Fibroblast of the aortic adventitia (primary cell): Measurements from ENCODE around the gene TSFM. TPM values are rescaled to one million over a fixed set of nuclear protein-coding genes. Genes with fewer than 3 reads are reported as not detected.

Source experiments
- DNase-seq: peaks from one replicate; pipeline ENCODE4 v3.0.0-alpha.2; 2010; ENCODE audit warnings: low read depth
- H3K4me3 ChIP-seq: 2 replicates; pipeline ENCODE4 v1.5.1; 2011; ENCODE audit warnings: low read depth, mild to moderate bottlenecking, control low read depth, low read length, moderate library complexity
- small RNA-seq: library from RNA; depleted of rRNA; stranded (forward); fragments of <200 nt; gene quantifications from one replicate; pipeline ENCODE3, GENCODE V24; 2012
- total RNA-seq: library from RNA; depleted of rRNA; stranded (reverse); fragments of >200 nt; gene quantifications from 2 replicates; pipeline ENCODE4 v1.2.3, GENCODE V29; 2012; ENCODE audit warnings: low replicate concordance
- TF ChIP-seq, protein P1 (sequence below): IDR thresholded peaks from 2 replicates; pipeline ENCODE4 v1.5.1; 2011; ENCODE audit warnings: mild to moderate bottlenecking, low read length, control low read depth, inconsistent platforms; ENCODE audit not compliant: insufficient read depth

Gene TSFM
- total RNA-seq, 1 donor, result 19.9 TPM

DNA sequence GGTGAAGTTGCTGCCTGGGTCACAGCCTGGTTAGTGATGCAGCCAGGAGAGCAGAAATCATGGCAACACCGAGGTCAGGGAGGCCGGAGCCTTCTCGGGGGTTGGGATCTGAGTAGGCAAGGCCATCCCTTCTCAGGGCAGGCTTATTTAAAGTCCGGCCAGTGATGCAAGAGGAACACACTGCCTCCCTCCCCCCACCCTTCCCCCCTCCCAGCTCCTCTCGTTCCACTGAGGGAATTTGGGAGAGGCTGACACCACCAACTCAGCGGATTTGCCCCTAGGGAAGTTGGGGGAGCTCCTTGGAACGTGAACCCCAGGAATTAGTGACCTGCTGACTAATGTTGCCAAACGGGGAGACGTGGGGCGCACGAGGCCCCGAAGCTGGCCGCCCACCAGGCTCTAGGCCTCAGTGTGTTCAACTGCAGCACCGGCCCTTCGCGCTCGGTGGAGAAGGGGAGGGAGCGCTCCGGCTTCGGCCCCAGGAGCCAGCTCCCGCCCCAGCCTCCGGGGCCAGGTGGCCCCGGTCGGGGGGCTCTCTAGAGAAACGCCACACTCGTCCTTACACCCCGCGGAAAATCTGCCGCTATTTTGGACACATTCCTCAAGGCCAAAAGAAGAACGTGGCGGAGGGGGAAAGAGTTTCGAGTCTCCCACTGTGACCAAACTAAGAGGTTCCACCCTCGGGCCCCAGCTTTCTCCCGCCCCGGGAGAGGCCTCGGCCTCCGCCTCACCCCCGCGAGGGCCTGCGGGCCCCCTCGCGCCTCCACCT is 62.3 kb downstream of the TSFM start:
- peak overlapping the region; percentile 95 for H3K4me3 ChIP-seq
- peak; percentile 93 for DNase-seq
- TF ChIP-seq, protein P1, sequence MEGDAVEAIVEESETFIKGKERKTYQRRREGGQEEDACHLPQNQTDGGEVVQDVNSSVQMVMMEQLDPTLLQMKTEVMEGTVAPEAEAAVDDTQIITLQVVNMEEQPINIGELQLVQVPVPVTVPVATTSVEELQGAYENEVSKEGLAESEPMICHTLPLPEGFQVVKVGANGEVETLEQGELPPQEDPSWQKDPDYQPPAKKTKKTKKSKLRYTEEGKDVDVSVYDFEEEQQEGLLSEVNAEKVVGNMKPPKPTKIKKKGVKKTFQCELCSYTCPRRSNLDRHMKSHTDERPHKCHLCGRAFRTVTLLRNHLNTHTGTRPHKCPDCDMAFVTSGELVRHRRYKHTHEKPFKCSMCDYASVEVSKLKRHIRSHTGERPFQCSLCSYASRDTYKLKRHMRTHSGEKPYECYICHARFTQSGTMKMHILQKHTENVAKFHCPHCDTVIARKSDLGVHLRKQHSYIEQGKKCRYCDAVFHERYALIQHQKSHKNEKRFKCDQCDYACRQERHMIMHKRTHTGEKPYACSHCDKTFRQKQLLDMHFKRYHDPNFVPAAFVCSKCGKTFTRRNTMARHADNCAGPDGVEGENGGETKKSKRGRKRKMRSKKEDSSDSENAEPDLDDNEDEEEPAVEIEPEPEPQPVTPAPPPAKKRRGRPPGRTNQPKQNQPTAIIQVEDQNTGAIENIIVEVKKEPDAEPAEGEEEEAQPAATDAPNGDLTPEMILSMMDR, result no peak

DNA sequence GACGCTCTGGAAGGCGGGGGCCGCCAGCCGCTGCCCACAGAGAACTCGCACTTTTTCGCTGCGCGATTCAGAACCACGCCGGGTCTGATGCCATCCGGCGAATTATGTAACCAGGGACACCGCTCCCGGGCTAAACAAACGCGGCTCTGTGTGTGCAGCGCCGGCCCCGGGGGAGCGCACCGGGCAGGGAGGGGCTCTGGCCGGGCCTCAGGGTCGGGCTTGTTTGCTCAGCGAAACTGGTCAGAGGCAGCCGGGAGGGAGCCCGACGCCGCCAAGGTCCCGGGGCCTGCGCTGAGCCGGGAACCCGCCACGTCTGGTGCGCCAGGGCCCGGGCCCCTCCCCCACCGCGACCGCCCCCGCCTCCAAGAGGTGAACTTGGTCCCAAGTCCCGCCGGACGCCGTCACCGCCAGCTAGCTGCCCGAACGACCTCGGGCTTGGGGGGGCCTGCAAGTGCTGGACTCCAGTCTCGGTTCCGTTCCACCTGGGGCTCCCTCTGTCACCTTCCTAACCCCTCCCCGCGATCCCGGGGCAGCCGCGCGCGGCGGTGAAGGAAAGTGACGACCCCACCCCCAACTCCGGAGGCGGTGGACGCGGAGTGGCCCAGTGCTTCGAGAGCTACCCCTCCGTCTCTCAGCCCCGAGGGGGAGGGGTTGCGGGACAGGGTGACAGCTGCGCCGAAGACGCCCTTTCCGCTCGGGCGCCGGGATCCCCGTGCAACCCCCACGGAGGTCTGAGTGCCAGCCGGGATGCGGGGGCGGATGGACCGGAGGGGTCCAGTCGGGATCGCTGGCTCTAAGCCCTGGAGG is 63.1 kb downstream of the TSFM start:
- peak overlapping the region; percentile 95 for H3K4me3 ChIP-seq
- TF ChIP-seq, protein P1, result no peak
- peak; percentile 42 for DNase-seq

DNA sequence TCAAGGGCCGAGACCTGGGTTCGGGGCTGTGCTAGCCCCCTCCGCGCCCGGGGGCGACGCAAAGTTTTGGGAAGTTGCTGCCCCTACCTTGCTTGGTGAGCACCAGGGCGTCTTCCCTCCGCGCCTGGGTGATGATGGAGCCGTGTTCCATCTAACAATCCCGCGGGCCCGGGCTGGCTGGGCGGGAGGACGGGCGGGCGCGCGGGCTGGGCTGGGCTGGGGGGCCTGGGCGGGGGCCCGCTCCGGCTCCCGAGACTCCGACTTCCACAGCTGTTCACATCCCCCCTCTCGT is 63.6 kb downstream of the TSFM start:
- no peak for DNase-seq
- peak overlapping the region; percentile 95 for H3K4me3 ChIP-seq
- TF ChIP-seq, protein P1, result no peak

DNA sequence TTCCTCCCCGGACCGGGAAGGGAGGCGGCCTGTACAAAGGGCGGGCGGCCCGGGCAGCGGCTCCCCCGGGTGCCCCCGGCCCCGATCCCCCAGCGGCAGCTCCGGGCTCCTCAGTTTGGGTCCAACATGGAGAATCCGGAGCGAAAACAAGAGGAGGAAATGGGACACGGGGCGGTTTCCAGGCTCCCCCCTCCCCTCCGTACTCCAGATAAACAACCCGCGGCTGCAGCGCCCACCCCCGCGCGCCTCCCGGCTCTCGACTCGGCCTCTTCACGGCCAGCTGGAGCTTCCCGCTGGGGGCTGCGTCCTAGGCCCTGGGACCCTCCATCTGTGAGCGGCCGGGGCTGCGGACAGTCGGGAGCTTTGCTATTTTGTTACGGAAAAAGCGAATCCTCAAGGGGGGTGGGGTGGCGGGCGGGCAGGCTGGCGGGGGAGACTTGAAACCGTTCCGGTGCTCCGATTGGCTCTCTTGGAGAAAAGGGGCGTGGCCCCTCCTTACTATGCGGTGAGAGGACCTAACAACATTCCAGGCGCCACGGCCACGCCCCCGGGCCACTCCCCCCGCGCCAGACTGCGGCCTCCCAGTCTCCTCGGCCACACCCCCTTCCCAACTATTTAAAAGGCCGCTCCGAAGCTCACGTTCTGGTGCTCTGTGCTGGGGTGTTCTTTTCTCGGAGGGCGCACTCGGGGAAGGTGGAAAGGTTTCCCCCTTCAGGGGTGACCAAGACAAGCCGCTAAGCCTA is 64.2 kb downstream of the TSFM start, which contains the start of gene CTDSP2:
Gene CTDSP2 (minus strand): TSS at position 153 of the 743 bp plus-strand sequence. CDS start 294 bp downstream, outside the sequence.
- DNase-seq, result peak; percentile 99
- H3K4me3 ChIP-seq, result peak within 1 kb of the TSS; percentile 95
- TF ChIP-seq, protein P1, result no peak

Small RNAs within 50 kb of the gene (small RNA-seq; reads per million reads assigned to genes)
- gene MIR26A2 (5.5 reads per million, percentile 89 among the genes with 10 or more reads in this experiment), gene RNU6-1083P (not detected)

Other genes starting within 250 kb of the TSFM start
- 106 and 140 TPM in 2 replicates for gene DCTN2, start 235.6 kb upstream of the TSFM start, total RNA-seq
- gene KIF5A, start 232.7 kb upstream of the TSFM start, total RNA-seq, result 0.72 and 1.8 TPM in 2 replicates
- gene PIP4K2C, start 191.6 kb upstream of the TSFM start, total RNA-seq, result 12.4 and 19.4 TPM in 2 replicates
- gene DTX3, start 178.0 kb upstream of the TSFM start, total RNA-seq, result 10.5 and 16.9 TPM in 2 replicates
- gene ARHGEF25, start 171.4 kb upstream of the TSFM start, total RNA-seq, result 18.3 and 64.5 TPM in 2 replicates
- gene B4GALNT1, start 149.6 kb upstream of the TSFM start, total RNA-seq, result 1.7 and 6.9 TPM in 2 replicates
- gene OS9, start 88.7 kb upstream of the TSFM start, total RNA-seq, result 229 and 425 TPM in 2 replicates
- 0.25 and 0.27 TPM in 2 replicates for gene AGAP2, start 44.0 kb upstream of the TSFM start, total RNA-seq
- gene TSPAN31, start 37.7 kb upstream of the TSFM start, total RNA-seq, result 17.3 and 43.9 TPM in 2 replicates
- 208 and 588 TPM in 2 replicates for gene CDK4, start 30.5 kb upstream of the TSFM start, total RNA-seq
- 0.57 and 2.1 TPM in 2 replicates for gene MARCHF9, start 27.7 kb upstream of the TSFM start, total RNA-seq
- 0.45 TPM in 1 of 2 replicates, not detected in the other for gene CYP27B1, start 15.7 kb upstream of the TSFM start, total RNA-seq
- 9.7 and 10.5 TPM in 2 replicates for gene METTL1, start 10.7 kb upstream of the TSFM start, total RNA-seq
- 3.9 and 6.6 TPM in 2 replicates for gene EEF1AKMT3, start 10.2 kb upstream of the TSFM start, total RNA-seq
- gene AVIL, start 35.9 kb downstream of the TSFM start, total RNA-seq, result 2.5 and 3.5 TPM in 2 replicates
- 90.7 and 128 TPM in 2 replicates for gene CTDSP2, start 63.9 kb downstream of the TSFM start, total RNA-seq
- 5.6 and 10.1 TPM in 2 replicates for gene ATP23, start 158.8 kb downstream of the TSFM start, total RNA-seq